Panc1 (cell line): ENCODE data around the gene GATAD2B.

Source experiments
- CTCF ChIP-seq: fragments of 450-650 bp; IDR thresholded peaks from 2 replicates; pipeline ENCODE4 v1.5.1; 2017; ENCODE audit warnings: mild to moderate bottlenecking
- POLR2AphosphoS5 ChIP-seq: IDR thresholded peaks from 2 replicates; pipeline ENCODE4 v1.6.1; 2012; ENCODE audit warnings: mild to moderate bottlenecking, low read depth, low read length, moderate library complexity
- REST ChIP-seq, 2 experiments: IDR thresholded peaks; 2 replicates each; pipeline ENCODE4 v1.6.1; 2011 to 2012; ENCODE audit warnings: low read depth in 2 of 2, control low read depth in 1 of 2, low read length in 1 of 2, mild to moderate bottlenecking in 1 of 2, moderate library complexity in 1 of 2; ENCODE audit not compliant: insufficient read depth in 1 of 2
- SIN3A ChIP-seq: IDR thresholded peaks from 2 replicates; pipeline ENCODE4 v1.6.1; 2012; ENCODE audit warnings: low read depth, mild to moderate bottlenecking, low read length, moderate library complexity, borderline replicate concordance; ENCODE audit not compliant: insufficient read depth
- TCF7L2 ChIP-seq: IDR thresholded peaks from 2 replicates; pipeline ENCODE4 v1.6.1; 2011; ENCODE audit warnings: mild to moderate bottlenecking, low read depth, low read length, inconsistent platforms

- TF ChIP-seq CTCF, result no peak
- no peak for TF ChIP-seq POLR2AphosphoS5
- no peak for TF ChIP-seq TCF7L2
- no peak for TF ChIP-seq REST (IDR thresholded peaks at IDR 0.05; ENCODE audit: insufficient read depth in 1 of 2, low read depth in 2 of 2, low read length in 1 of 2)
- TF ChIP-seq SIN3A, result no peak
Observed at GRCh38 chr1:153804112-153804511, 118.7 kb downstream of the GATAD2B start.
